Tibial artery (tissue), 4 donors: ENCODE results near the gene CPPED1.

Source experiments
- DNase-seq, 2 donors: peaks; one replicate each; pipeline ENCODE4 v3.0.0-alpha.2; 2019
- H3K27ac ChIP-seq, 2 donors: fragments of 200-600 bp; sonication (generic) in 1 of 2; 1 replicate in 1 of 2; 2 replicates in 1 of 2; pipeline ENCODE4 v1.5.1; 2018 to 2019; ENCODE audit warnings: mild to moderate bottlenecking in 1 of 2
- H3K27me3 ChIP-seq, 2 donors: fragments of 200-600 bp; sonication (generic) in 1 of 2; one replicate each; pipeline versions ENCODE4 v1.5.1 to v1.6.0; 2016 to 2019
- H3K36me3 ChIP-seq, 3 donors: fragments of 200-600 bp; sonication (generic) in 2 of 3; one replicate each; pipeline ENCODE4 v1.5.1; 2016 to 2019; ENCODE audit warnings: mild to moderate bottlenecking in 2 of 3
- H3K4me1 ChIP-seq, 4 donors: fragments of 200-600 bp; sonication (generic) in 2 of 4; 1 replicate in 3 of 4; 2 replicates in 1 of 4; pipeline ENCODE4 v1.5.1; 2016 to 2019
- H3K4me3 ChIP-seq, 2 donors: fragments of 200-600 bp; sonication (generic) in 1 of 2; 1 replicate in 1 of 2; 2 replicates in 1 of 2; pipeline ENCODE4 v1.5.1; 2018 to 2019; ENCODE audit warnings: mild to moderate bottlenecking in 2 of 2
- H3K9me3 ChIP-seq, 3 donors: fragments of 200-600 bp; sonication (generic) in 1 of 3; one replicate each; pipeline ENCODE4 v1.5.1; 2016 to 2019
- intact Hi-C: fragments of 100-400 bp; cut with DNase I; formaldehyde crosslinking; loops from one replicate; pipeline ENCODE4 v1.15.0; 2023; ENCODE audit warnings: low total_unique reads
- TF ChIP-seq, protein P1 (sequence below), 2 experiments: fragments of 200-600 bp in 1 of 2; fragments of 450-650 bp in 1 of 2; IDR thresholded peaks; one replicate each; pipeline ENCODE4 v1.5.1; 2017 to 2019; ENCODE audit warnings: antibody characterized with exemption in 2 of 2, mild to moderate bottlenecking in 1 of 2, moderate library complexity in 1 of 2

CPPED1 gene

DNA sequence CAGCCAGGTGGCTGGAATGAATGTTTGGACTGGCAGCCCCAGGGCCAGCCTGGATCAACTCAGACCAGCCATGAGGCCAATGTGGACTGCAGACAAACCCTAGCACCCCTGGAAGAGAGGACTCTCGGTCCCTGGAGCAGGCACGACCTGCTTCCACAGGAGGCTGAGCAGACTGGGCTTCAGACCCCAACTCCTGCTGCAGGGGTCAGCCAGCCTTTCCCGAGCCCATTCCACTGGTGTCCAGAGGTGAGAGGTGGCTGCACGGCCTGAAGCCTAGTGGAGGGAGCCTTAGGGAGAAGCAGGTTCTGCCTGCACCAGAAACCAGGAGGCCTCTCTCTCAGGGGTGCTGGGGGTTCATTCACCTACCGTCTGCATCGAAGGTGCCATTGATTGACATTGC lies 97.1 kb downstream of the CPPED1 start:
- H3K4me3 ChIP-seq, result no peak overlapping the region
- no peak overlapping the region for H3K27ac ChIP-seq
- H3K9me3 ChIP-seq, result peaks cover 0 to 3% (median 0%) of the 10 kb centered on the region in 3 donors
- TF ChIP-seq, protein P1, sequence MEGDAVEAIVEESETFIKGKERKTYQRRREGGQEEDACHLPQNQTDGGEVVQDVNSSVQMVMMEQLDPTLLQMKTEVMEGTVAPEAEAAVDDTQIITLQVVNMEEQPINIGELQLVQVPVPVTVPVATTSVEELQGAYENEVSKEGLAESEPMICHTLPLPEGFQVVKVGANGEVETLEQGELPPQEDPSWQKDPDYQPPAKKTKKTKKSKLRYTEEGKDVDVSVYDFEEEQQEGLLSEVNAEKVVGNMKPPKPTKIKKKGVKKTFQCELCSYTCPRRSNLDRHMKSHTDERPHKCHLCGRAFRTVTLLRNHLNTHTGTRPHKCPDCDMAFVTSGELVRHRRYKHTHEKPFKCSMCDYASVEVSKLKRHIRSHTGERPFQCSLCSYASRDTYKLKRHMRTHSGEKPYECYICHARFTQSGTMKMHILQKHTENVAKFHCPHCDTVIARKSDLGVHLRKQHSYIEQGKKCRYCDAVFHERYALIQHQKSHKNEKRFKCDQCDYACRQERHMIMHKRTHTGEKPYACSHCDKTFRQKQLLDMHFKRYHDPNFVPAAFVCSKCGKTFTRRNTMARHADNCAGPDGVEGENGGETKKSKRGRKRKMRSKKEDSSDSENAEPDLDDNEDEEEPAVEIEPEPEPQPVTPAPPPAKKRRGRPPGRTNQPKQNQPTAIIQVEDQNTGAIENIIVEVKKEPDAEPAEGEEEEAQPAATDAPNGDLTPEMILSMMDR (IDR thresholded peaks at IDR 0.05), result no peak
- DNase-seq, result peak in 1 of 2 donors; percentile 50
- no peaks in the 10 kb centered on the region for H3K4me1 ChIP-seq
- H3K36me3 ChIP-seq, result peaks cover 0 to 24% (median 0%) of the 10 kb centered on the region in 3 donors
- H3K27me3 ChIP-seq, result no peaks in the 10 kb centered on the region
- intact Hi-C loops, result no loop called here

- Histone ChIP-seq H3K4me1 (no peaks in the 10 kb centered on the region), H3K36me3 (peaks cover 0 to 24% (median 0%) of the 10 kb centered on the region in 3 donors), H3K4me3 (no peak overlapping the region), H3K27ac (no peak overlapping the region), H3K27me3 (no peaks in the 10 kb centered on the region), H3K9me3 (no peaks in the 10 kb centered on the region)
- no peak for DNase-seq
- intact Hi-C loops, result no loop called here
- TF ChIP-seq, protein P1 (IDR thresholded peaks at IDR 0.05), result no peak
These were observed 99.1 kb downstream of the CPPED1 start for GRCh38 chr16:12704492-12705111.

DNA sequence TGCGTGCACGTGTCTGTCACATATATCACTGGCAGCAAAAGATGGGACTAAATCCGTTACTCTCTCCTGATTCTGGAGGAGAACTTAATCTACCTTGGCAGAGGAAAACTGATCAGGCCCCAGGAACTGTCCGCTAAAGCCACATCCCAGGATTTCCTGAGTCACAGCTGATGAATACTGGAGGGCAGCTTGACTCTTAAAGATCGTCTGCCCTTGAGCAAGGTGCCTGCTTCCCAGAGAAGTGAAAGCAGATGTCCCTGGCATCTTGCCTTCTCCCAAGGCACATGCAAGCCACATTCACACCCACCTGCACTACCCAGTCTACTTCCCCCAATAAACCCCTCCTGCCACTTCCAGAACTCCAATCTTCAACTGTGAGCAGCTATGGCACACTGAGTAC lies 99.8 kb downstream of the CPPED1 start:
- Histone ChIP-seq H3K27ac (no peak overlapping the region), H3K4me3 (no peak overlapping the region), H3K9me3 (no peaks in the 10 kb centered on the region), H3K4me1 (no peaks in the 10 kb centered on the region), H3K27me3 (no peaks in the 10 kb centered on the region), H3K36me3 (peaks cover 0 to 24% (median 0%) of the 10 kb centered on the region in 3 donors)
- TF ChIP-seq, protein P1 (IDR thresholded peaks at IDR 0.05), result no peak
- intact Hi-C loops, result no loop called here
- no peak for DNase-seq

GRCh38 chr16:12700161-12700560 lies 103.5 kb downstream of the CPPED1 start:
- DNase-seq, result no peak
- TF ChIP-seq, protein P1 (IDR thresholded peaks at IDR 0.05), result no peak
- no peak overlapping the region for H3K4me3 ChIP-seq
- H3K27ac ChIP-seq, result no peak overlapping the region
- no peaks in the 10 kb centered on the region for H3K4me1 ChIP-seq
- intact Hi-C loops, result no loop called here
- H3K27me3 ChIP-seq, result no peaks in the 10 kb centered on the region
- peaks cover 0 to 22% (median 0%) of the 10 kb centered on the region in 3 donors for H3K36me3 ChIP-seq
- H3K9me3 ChIP-seq, result peaks cover 0 to 4% (median 0%) of the 10 kb centered on the region in 3 donors

- Histone ChIP-seq H3K36me3 (peaks cover 0 to 12% (median 0%) of the 10 kb centered on the region in 3 donors), H3K27me3 (no peaks in the 10 kb centered on the region), H3K4me3 (no peak overlapping the region), H3K4me1 (no peaks in the 10 kb centered on the region), H3K27ac (no peak overlapping the region), H3K9me3 (peaks cover 0 to 4% (median 0%) of the 10 kb centered on the region in 3 donors)
- no peak for DNase-seq
- TF ChIP-seq, protein P1 (IDR thresholded peaks at IDR 0.05), result no peak
- intact Hi-C loops, result loop anchor here (5.0 kb wide), 1 partner anchor 1937 kb away; no protein-coding TSS in a partner anchor
These were observed 104.5 kb downstream of the CPPED1 start for GRCh38 chr16:12699161-12699560.
